Measurements from ENCODE around the gene CATSPER3.

CATSPER3 gene

GRCh38 chr5:135012033-135012588, 44.4 kb downstream of the CATSPER3 start:
- DNase-seq, result no peak

GRCh38 chr5:135012951-135013391, 45.3 kb downstream of the CATSPER3 start:
- DNase-seq, result no peak

GRCh38 chr5:135013445-135013844, 45.7 kb downstream of the CATSPER3 start:
- no peak for DNase-seq

GRCh38 chr5:135013947-135014570, 46.4 kb downstream of the CATSPER3 start:
- DNase-seq, result no peak

GRCh38 chr5:135015942-135016341, 48.2 kb downstream of the CATSPER3 start:
- no peak for DNase-seq

- DNase-seq, result no peak
Observed at GRCh38 chr5:135016861-135017290, 49.2 kb downstream of the CATSPER3 start.

- DNase-seq, result no peak
Observed at GRCh38 chr5:135018457-135018856, 50.8 kb downstream of the CATSPER3 start.

GRCh38 chr5:135019314-135019713, 51.6 kb downstream of the CATSPER3 start:
- DNase-seq, result no peak

- no peak for DNase-seq
Observed at GRCh38 chr5:135020111-135020895, 52.6 kb downstream of the CATSPER3 start.

- DNase-seq, result no peak
Observed at GRCh38 chr5:135024956-135025729, 57.4 kb downstream of the CATSPER3 start.

- DNase-seq, result no peak
Observed at GRCh38 chr5:135025730-135026644, 58.3 kb downstream of the CATSPER3 start.

GRCh38 chr5:135026645-135027265, 59.0 kb downstream of the CATSPER3 start:
- no peak for DNase-seq

GRCh38 chr5:135027266-135027696, 59.6 kb downstream of the CATSPER3 start:
- no peak for DNase-seq

- no peak for DNase-seq
Observed at GRCh38 chr5:135027697-135028615, 60.2 kb downstream of the CATSPER3 start.

- no peak for DNase-seq
Observed at GRCh38 chr5:135028791-135029476, 61.2 kb downstream of the CATSPER3 start.

GRCh38 chr5:135029477-135030122, 61.9 kb downstream of the CATSPER3 start:
- DNase-seq, result no peak

- DNase-seq, result no peak
Observed at GRCh38 chr5:135030123-135030955, 62.6 kb downstream of the CATSPER3 start.
